DND-41 (cell line): Measurements from ENCODE around the gene NTSR1.

Experiments used
- CTCF ChIP-seq: IDR thresholded peaks from 2 replicates; pipeline ENCODE4 v1.5.1; 2012; ENCODE audit warnings: borderline replicate concordance, low read length, moderate library complexity, mild to moderate bottlenecking; ENCODE audit not compliant: poor library complexity, severe bottlenecking; ENCODE audit errors: extremely low read depth
- EZH2 ChIP-seq: IDR thresholded peaks from 3 replicates; pipeline ENCODE4 v1.6.1; 2012; ENCODE audit warnings: borderline replicate concordance, low read depth, mild to moderate bottlenecking, moderate library complexity, low read length, inconsistent platforms; ENCODE audit not compliant: severe bottlenecking

DNA sequence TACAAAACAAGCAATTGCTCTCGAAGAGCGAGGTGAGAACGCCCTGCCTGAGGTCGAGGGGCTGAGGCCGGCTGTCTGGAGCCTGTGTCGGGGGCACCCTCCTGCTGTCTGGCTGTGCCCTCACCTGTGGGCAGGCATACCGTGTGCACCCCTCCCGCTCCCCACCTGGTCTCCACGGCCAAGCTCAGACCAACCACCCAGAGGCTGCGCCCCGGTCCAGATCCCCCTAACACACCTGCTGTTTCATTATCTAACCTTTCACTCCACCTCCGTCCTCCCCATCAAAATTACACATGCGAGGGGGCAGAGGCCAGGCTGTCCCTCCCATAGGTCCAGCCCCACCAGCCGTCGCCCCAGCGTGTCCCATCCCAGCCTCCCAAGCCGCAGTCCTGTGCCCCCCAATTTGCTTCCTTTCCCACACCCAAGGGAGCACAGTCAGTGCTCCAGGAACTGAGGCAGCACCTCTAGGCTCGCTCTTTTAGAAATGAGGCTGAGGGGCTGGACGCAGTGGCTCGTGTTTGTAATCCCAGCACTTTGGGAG, 35.2 kb downstream of the NTSR1 start:
- no peak for TF ChIP-seq CTCF
- no peak for TF ChIP-seq EZH2
